ENCODE results near the gene CACNA1D. TPM values are rescaled to one million over a fixed set of nuclear protein-coding genes. Genes with fewer than 3 reads are reported as not detected.

Gene CACNA1D
- total and polyA plus RNA-seq, 8 donors, result 5.3 to 22.8 (median 11.6) TPM

DNA sequence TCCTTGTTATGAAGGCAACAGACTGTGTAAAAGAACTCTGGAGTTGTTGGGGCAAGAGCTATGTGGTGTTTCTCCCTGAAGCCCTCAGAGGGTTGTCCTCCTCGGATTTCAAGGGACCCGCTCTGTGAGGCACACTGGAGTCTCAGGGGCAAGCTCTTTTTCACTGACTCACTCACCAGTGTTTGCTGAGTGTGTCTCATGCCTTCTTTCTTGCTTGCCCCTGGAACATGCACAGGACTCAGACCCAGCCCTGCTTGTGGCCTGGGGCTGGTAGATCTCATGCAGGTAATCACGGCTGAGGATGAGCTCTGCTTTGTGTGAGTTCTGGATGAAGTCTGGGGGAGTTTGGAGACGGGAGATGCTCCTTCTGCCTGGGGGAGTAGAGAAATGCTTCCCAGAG is 93.7 kb downstream of the CACNA1D start:
- ATAC-seq (no peak), FAIRE-seq (no peak), DNase-seq (no peak)
- no peak overlapping the region for H3K27ac ChIP-seq
- no peaks in the 10 kb centered on the region for H3K9me3 ChIP-seq
- intact Hi-C loops (cut with DNase I), result no loop called here
- TF ChIP-seq, protein P1, sequence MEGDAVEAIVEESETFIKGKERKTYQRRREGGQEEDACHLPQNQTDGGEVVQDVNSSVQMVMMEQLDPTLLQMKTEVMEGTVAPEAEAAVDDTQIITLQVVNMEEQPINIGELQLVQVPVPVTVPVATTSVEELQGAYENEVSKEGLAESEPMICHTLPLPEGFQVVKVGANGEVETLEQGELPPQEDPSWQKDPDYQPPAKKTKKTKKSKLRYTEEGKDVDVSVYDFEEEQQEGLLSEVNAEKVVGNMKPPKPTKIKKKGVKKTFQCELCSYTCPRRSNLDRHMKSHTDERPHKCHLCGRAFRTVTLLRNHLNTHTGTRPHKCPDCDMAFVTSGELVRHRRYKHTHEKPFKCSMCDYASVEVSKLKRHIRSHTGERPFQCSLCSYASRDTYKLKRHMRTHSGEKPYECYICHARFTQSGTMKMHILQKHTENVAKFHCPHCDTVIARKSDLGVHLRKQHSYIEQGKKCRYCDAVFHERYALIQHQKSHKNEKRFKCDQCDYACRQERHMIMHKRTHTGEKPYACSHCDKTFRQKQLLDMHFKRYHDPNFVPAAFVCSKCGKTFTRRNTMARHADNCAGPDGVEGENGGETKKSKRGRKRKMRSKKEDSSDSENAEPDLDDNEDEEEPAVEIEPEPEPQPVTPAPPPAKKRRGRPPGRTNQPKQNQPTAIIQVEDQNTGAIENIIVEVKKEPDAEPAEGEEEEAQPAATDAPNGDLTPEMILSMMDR (IDR thresholded peaks at IDR 0.05), result no peak
- H3K36me3 ChIP-seq, result no peaks in the 10 kb centered on the region
- H3K4me1 ChIP-seq, result no peaks in the 10 kb centered on the region
- no peak overlapping the region for H3K4me3 ChIP-seq
- 74 to 75% methylated on average over 4 of the region's 4 CpGs for whole genome bisulfite sequencing, 2 donors
- no peaks in the 10 kb centered on the region for H3K27me3 ChIP-seq

DNA sequence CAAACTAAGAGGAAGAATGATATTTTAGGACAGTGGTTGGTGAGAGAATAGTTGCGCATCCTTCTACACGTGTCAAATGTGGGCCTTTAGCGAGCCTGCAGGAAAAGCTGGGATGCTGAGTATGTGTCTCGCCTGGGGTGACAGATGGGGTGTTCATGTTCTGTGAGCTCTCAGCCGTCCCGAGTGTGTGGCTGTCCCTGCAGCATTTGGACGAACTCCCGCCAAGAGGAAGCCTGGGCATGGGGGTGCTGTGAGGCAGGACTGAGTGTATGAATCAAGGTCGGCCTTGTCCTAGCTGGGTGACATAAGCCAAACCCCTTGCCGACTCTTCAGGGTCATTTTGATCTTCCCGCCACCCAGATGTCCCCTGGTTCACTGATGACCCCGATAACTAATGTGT is 94.8 kb downstream of the CACNA1D start:
- TF ChIP-seq, protein P1 (IDR thresholded peaks at IDR 0.05), result no peak
- Histone ChIP-seq H3K27me3 (no peaks in the 10 kb centered on the region), H3K36me3 (no peaks in the 10 kb centered on the region), H3K4me3 (no peak overlapping the region), H3K9me3 (no peaks in the 10 kb centered on the region), H3K4me1 (no peaks in the 10 kb centered on the region), H3K27ac (no peak overlapping the region)
- no peak for ATAC-seq
- intact Hi-C loops (cut with DNase I), result no loop called here
- no peak for DNase-seq
- no peak for FAIRE-seq
- WGBS, 2 donors, result 79 to 84% methylated on average over 12 of the region's 12 CpGs

DNA sequence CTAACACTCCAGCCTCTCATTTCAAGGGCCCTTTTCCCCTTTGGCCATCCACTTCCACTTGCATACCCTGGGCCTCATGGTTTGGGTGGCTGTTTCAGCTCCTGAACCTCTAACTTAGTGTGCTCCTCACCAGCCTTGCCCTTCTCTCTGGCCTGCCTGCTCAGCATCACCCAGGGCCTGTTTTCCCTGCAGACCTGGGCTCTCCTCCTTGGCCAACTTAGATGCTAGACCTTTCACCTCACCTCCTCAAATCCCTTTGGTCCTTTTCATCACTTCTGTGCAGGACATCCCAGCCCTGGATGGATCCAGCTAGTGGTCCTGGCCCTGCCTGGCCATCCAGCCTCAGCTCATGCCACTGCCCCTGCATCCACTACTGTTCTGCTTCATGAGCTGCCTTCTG is 95.4 kb downstream of the CACNA1D start:
- TF ChIP-seq, protein P1 (IDR thresholded peaks at IDR 0.05), result no peak
- ATAC-seq, result no peak
- FAIRE-seq, result no peak
- intact Hi-C loops (cut with DNase I), result no loop called here
- Histone ChIP-seq H3K27me3 (no peaks in the 10 kb centered on the region), H3K4me3 (no peak overlapping the region), H3K36me3 (no peaks in the 10 kb centered on the region), H3K9me3 (no peaks in the 10 kb centered on the region), H3K4me1 (no peaks in the 10 kb centered on the region), H3K27ac (no peak overlapping the region)
- DNase-seq, result no peak

DNA sequence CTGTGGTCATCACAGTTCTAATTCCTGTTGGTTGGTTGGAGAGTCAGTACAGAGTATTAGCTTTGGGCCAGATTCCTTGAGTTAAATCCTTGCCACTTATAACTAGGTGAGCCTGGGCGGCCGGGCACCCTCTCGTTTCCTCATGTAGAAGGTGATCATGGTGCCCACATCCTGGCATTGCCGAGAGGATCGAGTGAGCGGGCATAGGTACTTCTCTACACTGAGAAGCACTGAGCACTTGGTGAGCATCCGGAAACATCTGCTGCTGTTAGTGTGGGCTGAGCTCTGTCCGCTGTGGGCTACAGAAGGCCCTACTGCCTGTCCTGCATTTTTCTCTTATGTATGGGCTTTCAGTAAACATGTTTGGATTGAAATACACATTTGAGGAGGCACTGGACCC is 96.2 kb downstream of the CACNA1D start:
- WGBS, 2 donors, result 89 to 92% methylated on average over 8 of the region's 8 CpGs
- TF ChIP-seq, protein P1 (IDR thresholded peaks at IDR 0.05), result no peak
- intact Hi-C loops (cut with DNase I), result no loop called here

DNA sequence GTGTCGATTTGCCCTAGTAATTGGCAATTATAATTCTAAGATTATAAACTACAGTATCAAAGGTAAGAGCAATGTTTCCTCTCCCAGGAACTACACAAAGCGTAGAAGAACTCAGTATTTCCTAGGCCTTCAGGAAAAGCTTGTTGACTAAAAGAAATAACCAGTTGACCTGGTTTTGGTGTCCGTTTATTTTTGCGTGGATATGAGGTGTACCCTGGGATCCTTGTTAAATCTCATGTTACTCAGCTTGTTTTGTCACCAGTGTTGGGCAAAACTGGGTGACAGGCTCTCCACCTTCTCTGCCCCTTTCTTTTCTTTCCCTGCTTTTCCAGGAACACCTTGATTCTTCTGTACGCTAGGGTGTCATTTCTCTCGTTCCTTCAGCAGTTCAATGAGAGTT is 97.2 kb downstream of the CACNA1D start:
- intact Hi-C loops (cut with DNase I), result no loop called here

More for the DNA sequence above, 96.2 kb downstream of the CACNA1D start:
- FAIRE-seq (no peak), ATAC-seq (no peak), DNase-seq (no peak)
- Histone ChIP-seq H3K36me3 (no peaks in the 10 kb centered on the region), H3K4me3 (no peak overlapping the region), H3K9me3 (no peaks in the 10 kb centered on the region), H3K27ac (no peak overlapping the region), H3K27me3 (no peaks in the 10 kb centered on the region), H3K4me1 (no peaks in the 10 kb centered on the region)

More for the DNA sequence above, 97.2 kb downstream of the CACNA1D start:
- no peak overlapping the region for H3K27ac ChIP-seq
- no peak overlapping the region for H3K4me3 ChIP-seq
- no peaks in the 10 kb centered on the region for H3K4me1 ChIP-seq
- FAIRE-seq (no peak), ATAC-seq (no peak), DNase-seq (no peak)
- H3K9me3 ChIP-seq, result no peaks in the 10 kb centered on the region
- WGBS, 2 donors, result 80 to 85% methylated on average over 6 of the region's 6 CpGs
- H3K27me3 ChIP-seq, result no peaks in the 10 kb centered on the region
- H3K36me3 ChIP-seq, result no peaks in the 10 kb centered on the region
- TF ChIP-seq, protein P1 (IDR thresholded peaks at IDR 0.05), result no peak
